GM18868 (cell line): ENCODE measurements around the gene RAP2B.
"Not testable (repeated sequence)": the region's sequence is repeated elsewhere in the genome, so short reads cannot be mapped to it uniquely, and the experiment has no call there.

Experiments
- ATAC-seq: cut with Tn5 transposase; IDR thresholded peaks from one replicate; pipeline ENCODE4 v1.9.1; 2021; ENCODE audit warnings: mild to moderate bottlenecking, moderate library complexity; ENCODE audit not compliant: unreplicated experiment

RAP2B gene

GRCh38 chr3:153161714-153162512 is at the start of gene RAP2B:
RAP2B (plus strand) TSS chr3:153162226; CDS start chr3:153162694, 468 bp downstream.
- peak; percentile 54 for ATAC-seq

DNA sequence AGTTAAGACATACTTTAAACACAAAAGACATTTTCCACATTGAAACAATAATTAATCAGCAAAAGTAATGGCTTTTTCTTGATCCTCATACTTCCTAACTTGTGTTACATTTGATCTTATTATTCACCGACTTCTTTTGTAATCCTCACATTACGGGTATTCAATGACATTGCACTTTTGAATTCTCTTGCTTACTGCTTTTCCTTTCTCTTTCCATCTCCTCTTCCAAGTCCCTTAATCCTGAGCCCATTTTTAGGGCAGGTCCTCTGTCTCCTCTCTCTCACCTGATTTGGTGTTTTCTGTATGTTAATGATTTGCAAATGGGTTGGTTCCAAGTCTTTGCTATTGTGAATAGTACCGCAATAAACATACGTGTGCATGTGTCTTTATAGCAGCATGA is 48.5 kb upstream of the RAP2B start:
- no peak for ATAC-seq

DNA sequence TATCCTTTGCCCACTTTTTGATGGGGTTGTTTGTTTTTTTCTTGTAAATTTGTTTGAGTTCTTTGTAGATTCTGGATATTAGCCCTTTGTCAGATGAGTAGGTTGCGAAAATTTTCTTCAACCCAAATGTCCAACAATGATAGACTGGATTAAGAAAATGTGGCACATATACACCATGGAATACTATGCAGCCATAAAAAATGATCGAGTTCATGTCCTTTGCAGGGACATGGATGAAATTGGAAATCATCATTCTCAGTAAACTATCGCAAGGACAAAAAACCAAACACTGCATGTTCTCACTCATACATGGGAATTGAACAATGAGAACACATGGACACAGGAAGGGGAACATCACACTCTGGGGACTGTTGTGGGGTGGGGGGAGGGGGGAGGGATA is 47.8 kb upstream of the RAP2B start:
- ATAC-seq: not testable (repeated sequence)

DNA sequence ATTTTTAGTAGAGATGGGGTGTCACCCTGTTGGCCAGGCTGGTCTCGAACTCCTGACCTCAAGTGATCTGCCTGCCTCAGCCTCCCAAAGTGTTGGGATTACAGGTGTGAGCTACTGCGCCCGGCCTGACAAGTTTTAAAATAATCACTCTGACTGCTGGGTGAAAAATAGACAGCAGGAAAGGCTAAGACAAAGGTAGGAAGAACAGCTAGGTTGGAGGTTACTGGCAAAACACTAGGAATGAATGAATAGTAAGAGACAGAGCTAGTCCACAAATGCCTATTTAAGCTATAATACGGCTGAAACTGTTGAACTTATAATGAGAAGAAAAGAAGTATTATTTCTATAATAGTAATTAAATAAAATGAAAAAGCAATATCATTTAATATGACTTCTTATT is 46.7 kb upstream of the RAP2B start:
- no peak for ATAC-seq

DNA sequence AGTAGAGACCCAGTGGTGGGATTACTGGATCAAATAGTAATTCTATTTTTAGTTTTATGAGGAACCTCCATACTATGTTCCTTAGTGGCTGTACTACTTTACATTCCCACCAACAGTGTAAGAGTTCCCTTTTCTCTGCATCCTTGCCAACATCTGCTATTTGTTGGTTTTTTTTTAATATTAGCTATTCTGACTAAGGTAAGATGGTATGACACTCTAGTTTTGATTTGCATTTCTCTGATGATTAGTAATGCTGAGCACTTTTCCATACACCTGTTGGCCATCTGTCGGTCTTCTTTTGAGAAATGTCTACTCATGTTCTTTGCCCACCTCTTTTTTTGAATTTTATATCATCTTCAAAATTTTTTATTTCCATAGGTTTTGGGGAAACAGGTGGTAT is 34.2 kb upstream of the RAP2B start:
- no peak for ATAC-seq

DNA sequence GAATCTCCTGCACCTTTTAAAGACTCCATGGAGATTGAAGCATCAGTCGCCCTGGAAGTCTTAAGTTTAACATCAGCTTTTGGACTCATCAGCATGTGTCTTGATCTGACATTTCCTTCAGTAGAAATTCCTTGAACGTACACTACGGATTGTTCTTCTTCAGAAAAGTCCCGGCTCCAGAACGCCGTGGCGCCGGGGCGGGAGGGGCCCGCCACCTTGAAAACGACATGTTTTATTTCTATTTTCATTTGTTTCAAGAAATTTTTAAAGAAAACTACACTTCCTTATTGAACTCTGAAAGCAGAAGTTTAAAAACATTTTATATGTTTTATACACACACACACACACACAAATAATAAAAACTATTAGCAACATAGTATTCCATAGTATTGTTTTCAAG is 32.6 kb upstream of the RAP2B start:
- ATAC-seq: no peak

DNA sequence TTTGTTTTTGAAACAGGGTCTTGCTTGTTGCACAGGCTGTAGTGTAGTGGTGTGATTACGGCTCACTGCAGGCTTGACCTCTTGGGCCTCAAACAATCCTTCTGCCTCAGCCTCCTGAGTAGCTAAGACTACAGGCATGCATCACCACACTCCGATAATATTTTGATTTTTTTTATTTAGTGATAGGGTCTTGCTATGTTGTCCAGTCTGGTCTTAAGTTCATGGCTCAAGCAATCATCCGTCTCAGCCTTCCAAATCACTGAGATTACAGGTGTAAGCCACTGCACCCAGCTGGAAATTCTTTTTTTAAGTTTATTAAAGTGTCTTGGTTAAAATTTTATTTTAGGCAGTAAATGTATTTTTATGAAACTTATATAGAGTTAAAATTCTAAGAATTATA is 32.2 kb upstream of the RAP2B start:
- no peak for ATAC-seq

GRCh38 chr3:153130312-153130977 is 31.6 kb upstream of the RAP2B start:
- ATAC-seq: peak; percentile 96

GRCh38 chr3:153137626-153138025 is 24.4 kb upstream of the RAP2B start:
- peak; percentile 25 for ATAC-seq

DNA sequence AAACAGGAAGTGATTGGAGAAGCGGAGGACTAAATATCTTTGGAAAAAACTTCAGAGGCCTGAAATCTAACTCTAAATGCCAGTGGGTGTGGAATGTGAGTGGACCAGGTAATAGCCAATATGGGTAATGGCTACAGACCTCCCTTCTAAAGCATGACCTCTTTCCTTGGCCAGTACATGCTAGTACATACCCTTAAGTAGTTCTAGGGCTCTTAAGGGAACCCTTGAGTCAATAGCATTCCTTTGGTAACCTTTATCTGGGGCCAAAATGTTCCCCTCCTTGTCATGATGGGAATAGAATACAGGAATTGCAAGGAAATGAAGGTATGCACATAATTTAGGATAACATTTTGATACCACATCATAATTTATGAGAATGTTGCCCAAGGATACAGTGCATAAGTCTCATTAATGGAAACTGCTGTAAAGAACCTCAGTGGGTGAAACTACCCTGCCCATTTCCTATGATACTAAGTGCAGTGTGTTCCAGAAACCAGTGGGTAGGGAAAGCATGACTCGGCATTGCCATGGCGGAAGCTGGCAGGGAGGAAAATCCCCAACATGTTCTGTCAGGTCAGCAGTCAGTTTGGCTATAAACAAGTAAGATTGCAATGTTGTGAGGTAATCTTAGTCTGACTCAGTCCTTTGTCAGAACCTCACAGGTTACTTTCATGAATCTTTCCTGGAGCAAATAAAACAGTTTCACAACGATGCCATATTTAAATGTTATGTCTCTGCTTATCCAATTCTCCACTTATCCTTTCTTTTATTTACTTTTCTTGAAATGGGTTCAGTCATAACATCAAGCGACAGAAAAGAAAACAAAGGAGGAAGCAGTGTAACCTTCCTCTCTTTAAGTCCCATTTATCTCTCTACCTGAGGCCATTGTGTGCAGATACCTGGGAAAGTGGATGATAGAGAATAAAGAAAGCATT is 23.5 kb upstream of the RAP2B start:
- ATAC-seq: peak; percentile 86

DNA sequence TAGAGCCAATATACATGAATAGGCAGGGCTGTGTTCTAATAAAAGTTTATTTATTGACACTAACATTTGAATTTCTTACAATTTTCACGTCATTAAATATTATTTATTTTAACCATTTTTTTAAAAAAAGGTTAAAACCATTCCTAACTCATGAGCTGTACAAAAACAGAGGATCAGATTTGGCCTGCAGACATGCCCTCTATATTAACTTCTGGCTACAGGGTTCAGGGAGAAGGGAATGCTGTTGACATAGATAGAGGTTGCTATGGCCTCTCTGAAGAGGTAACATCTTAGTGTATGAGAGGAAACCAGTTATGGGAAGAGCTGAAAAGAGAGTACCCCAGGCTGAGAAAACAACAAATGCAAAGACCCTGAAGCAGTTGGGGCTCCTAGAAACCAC is 19.1 kb upstream of the RAP2B start:
- no peak for ATAC-seq

GRCh38 chr3:153144071-153144470 is 18.0 kb upstream of the RAP2B start:
- ATAC-seq: no peak

- no peak for ATAC-seq
Observed at GRCh38 chr3:153144779-153145178, 17.2 kb upstream of the RAP2B start.

GRCh38 chr3:153145454-153145853 is 16.6 kb upstream of the RAP2B start:
- no peak for ATAC-seq

GRCh38 chr3:153146191-153147053 is 15.6 kb upstream of the RAP2B start:
- peak; percentile 63 for ATAC-seq

GRCh38 chr3:153150991-153151390 is 11.0 kb upstream of the RAP2B start:
- no peak for ATAC-seq

GRCh38 chr3:153155786-153156185 is 6.2 kb upstream of the RAP2B start:
- not testable (repeated sequence) for ATAC-seq

DNA sequence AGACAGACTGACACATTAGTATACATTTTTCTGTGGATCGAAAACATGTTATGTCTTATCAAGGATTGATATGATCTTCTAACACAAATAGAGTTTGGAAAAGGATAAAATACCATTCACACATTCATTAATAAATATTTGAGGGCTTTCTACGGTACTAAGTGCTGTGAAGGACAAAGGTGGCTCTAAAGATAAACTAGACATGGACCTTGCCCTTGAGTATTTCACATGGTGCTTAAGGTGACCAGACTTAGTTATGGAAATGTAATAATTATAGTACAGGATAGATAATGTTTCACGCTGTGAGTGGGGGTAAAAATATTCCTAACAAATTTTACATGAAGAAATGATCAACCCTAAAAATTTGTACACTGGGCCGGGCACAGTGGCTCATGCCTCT is 3.8 kb upstream of the RAP2B start:
- ATAC-seq: no peak

DNA sequence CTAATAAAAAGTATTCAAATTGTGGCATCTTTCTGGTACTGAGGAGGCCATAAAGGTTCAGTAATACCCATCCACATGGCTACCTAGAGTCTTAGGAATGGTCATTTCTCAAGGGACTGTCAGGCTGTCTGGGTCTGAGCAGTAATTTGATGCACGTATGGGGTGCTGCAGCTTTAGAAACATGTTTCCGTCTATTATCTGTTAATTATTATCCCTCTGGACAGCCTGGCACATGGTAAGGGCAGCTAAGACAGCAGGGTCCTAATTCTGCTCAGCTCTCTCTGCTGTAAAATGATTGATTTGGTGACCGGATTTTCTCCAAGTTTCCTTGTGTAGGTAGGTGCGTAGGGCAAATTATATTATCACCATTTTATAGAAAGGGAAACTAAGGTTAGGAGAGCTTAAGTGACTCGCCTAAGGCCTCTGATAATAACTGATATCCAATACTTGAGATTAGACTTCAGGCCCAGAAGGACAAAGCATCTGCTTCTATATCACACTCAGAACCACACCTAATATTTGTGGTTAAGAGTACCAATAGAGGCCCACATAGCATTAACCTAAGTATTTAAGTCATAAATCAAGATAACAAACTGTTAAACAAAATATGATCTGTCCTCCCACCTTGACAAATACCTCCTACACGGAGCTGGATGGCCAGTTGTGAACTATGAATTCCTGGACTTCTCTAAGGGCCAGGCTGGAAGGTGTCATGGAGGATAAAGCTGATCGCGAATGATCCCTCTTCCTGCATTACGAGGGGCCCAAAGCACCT is 2.9 kb upstream of the RAP2B start:
- no peak for ATAC-seq
